BE2C (cell line): Measurements from ENCODE around the gene INHA.

Experiments
- DNase-seq: peaks from one replicate; pipeline ENCODE4 v3.0.0-alpha.2; 2020
- H3K27me3 ChIP-seq: fragments of 250-450 bp; sonication (Bioruptor Pico); 2 replicates; pipeline ENCODE4 v1.5.1; 2020; ENCODE audit warnings: mild to moderate bottlenecking
- H3K36me3 ChIP-seq: fragments of 250-450 bp; sonication (Bioruptor Pico); 2 replicates; pipeline ENCODE4 v1.5.1; 2020; ENCODE audit warnings: mild to moderate bottlenecking
- H3K4me1 ChIP-seq: fragments of 250-450 bp; sonication (Bioruptor Pico); 2 replicates; pipeline ENCODE4 v1.5.1; 2020
- H3K4me3 ChIP-seq: 2 replicates; pipeline ENCODE4 v1.5.1; 2011; ENCODE audit warnings: low read depth, low read length
- H3K9me3 ChIP-seq: fragments of 250-450 bp; sonication (Bioruptor Pico); 2 replicates; pipeline ENCODE4 v1.5.1; 2020
- TF ChIP-seq, protein P1 (sequence below): IDR thresholded peaks from 2 replicates; pipeline ENCODE4 v1.5.1; 2012; ENCODE audit warnings: mild to moderate bottlenecking, low read depth, low read length

Gene INHA

GRCh38 chr2:219533930-219534661, 38.0 kb upstream of the INHA start:
- Histone ChIP-seq H3K9me3 (no peaks in the 10 kb centered on the region), H3K4me1 (peaks cover 8% of the 10 kb centered on the region), H3K36me3 (peaks cover 3% of the 10 kb centered on the region; the same call in 1 of the 2 replicates), H3K4me3 (no peak overlapping the region), H3K27me3 (no peaks in the 10 kb centered on the region)
- TF ChIP-seq, protein P1, sequence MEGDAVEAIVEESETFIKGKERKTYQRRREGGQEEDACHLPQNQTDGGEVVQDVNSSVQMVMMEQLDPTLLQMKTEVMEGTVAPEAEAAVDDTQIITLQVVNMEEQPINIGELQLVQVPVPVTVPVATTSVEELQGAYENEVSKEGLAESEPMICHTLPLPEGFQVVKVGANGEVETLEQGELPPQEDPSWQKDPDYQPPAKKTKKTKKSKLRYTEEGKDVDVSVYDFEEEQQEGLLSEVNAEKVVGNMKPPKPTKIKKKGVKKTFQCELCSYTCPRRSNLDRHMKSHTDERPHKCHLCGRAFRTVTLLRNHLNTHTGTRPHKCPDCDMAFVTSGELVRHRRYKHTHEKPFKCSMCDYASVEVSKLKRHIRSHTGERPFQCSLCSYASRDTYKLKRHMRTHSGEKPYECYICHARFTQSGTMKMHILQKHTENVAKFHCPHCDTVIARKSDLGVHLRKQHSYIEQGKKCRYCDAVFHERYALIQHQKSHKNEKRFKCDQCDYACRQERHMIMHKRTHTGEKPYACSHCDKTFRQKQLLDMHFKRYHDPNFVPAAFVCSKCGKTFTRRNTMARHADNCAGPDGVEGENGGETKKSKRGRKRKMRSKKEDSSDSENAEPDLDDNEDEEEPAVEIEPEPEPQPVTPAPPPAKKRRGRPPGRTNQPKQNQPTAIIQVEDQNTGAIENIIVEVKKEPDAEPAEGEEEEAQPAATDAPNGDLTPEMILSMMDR, result no peak
- no peak for DNase-seq

DNA sequence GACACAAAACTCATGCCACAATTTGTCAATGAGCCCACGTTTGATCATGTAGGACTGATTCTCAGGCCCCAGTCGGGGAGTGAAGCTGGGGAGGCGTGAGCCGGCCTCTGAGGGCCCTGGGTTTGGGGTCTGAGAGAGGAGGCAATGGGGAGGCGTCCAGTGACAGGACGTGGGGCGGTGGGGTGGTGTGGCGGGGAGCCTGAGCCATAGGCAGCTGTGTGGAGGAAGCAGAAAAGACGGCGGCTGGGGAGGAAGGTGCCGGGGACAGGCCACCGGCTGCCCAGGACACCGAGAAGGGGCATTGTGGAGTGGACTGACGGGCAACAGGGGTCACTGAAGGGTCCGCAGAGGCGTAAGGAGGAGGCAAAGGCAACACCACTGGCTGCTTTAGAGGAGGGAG, 35.7 kb upstream of the INHA start:
- no peaks in the 10 kb centered on the region; the same call in none of the 2 replicates for H3K4me1 ChIP-seq
- H3K36me3 ChIP-seq, result peaks cover 23% of the 10 kb centered on the region
- no peaks in the 10 kb centered on the region for H3K27me3 ChIP-seq
- TF ChIP-seq, protein P1, result no peak
- no peak for DNase-seq
- no peaks in the 10 kb centered on the region for H3K9me3 ChIP-seq
- no peak overlapping the region for H3K4me3 ChIP-seq

GRCh38 chr2:219536967-219537366, 35.1 kb upstream of the INHA start:
- no peaks in the 10 kb centered on the region; the same call in none of the 2 replicates for H3K4me1 ChIP-seq
- no peak for DNase-seq
- no peaks in the 10 kb centered on the region for H3K27me3 ChIP-seq
- peaks cover 26% of the 10 kb centered on the region for H3K36me3 ChIP-seq
- TF ChIP-seq, protein P1, result no peak
- no peaks in the 10 kb centered on the region for H3K9me3 ChIP-seq
- no peak overlapping the region for H3K4me3 ChIP-seq

- no peaks in the 10 kb centered on the region; the same call in none of the 2 replicates for H3K4me1 ChIP-seq
- H3K27me3 ChIP-seq, result no peaks in the 10 kb centered on the region
- H3K36me3 ChIP-seq, result peaks cover 26% of the 10 kb centered on the region
- H3K4me3 ChIP-seq, result no peak overlapping the region
- DNase-seq, result no peak
- no peaks in the 10 kb centered on the region for H3K9me3 ChIP-seq
- TF ChIP-seq, protein P1, result no peak
Measured at GRCh38 chr2:219537657-219538488, 34.2 kb upstream of the INHA start.

GRCh38 chr2:219538504-219538951, 33.6 kb upstream of the INHA start:
- no peak for DNase-seq
- H3K36me3 ChIP-seq, result peaks cover 26% of the 10 kb centered on the region
- TF ChIP-seq, protein P1, result no peak
- H3K27me3 ChIP-seq, result no peaks in the 10 kb centered on the region
- no peaks in the 10 kb centered on the region for H3K9me3 ChIP-seq
- no peaks in the 10 kb centered on the region; the same call in none of the 2 replicates for H3K4me1 ChIP-seq
- H3K4me3 ChIP-seq, result no peak overlapping the region
